ENCODE results near the gene PLPPR3.

PLPPR3 gene

DNA sequence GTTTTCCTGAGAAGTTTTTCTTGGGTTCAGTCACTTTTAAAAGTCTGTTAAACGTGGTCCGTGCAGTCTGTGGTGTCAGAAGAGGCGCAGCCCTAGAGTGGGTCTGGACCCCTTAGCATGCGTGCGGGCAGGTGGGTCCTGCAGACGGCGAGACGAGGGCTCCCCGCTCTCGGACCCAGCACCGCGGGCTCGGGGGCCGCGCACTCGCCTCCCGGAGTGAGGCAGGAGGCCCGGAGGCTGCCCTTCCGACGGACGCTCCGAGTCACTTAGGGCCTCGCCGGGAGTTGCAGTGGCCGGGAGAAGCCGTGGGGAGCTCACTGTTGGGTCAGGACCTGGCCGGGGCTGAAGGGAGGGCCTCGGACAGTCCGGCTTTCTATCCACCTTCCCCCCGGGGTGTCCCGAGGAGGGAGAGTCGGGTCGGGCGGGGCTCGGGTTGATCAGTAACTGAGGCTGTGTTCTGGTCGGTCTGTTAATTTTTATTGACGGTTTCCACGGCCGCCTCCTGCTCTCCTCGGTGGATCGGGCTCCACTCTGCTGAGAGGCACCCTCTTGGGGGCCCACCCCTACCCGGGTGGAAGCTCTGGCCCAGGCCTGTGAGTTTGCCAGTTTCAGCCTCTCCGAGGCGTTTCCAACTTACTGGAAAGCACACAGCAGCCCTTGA, 23.2 kb downstream of the PLPPR3 start:
- Histone ChIP-seq H3K27ac (ENCODE audit: extremely low read depth, low read depth, low read length) (peak overlapping the region; percentile 97), H3K4me3 (ENCODE audit: low read depth, low read length) (peak overlapping the region; percentile 87), H3K9me3 (ENCODE audit: control insufficient read depth, insufficient read depth, low read depth, low read length) (no peaks in the 10 kb centered on the region), H3K4me1 (ENCODE audit: control insufficient read depth, insufficient read depth, low read length) (peaks cover 25% of the 10 kb centered on the region), H3K36me3 (ENCODE audit: control insufficient read depth in 2 of 2, insufficient read depth in 1 of 2, low read length in 2 of 2) (peaks cover 0 to 55% of the 10 kb centered on the region in 2 experiments; a peak in 2 of 3 replicates)
- no peak for TF ChIP-seq ZNF266 (tag by site-specific recombination; IDR thresholded peaks at IDR 0.05; ENCODE audit: low read depth)
- TF ChIP-seq, protein P1, sequence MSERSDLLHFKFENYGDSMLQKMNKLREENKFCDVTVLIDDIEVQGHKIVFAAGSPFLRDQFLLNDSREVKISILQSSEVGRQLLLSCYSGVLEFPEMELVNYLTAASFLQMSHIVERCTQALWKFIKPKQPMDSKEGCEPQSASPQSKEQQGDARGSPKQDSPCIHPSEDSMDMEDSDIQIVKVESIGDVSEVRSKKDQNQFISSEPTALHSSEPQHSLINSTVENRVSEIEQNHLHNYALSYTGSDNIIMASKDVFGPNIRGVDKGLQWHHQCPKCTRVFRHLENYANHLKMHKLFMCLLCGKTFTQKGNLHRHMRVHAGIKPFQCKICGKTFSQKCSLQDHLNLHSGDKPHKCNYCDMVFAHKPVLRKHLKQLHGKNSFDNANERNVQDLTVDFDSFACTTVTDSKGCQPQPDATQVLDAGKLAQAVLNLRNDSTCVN (tag by site-specific recombination; optimal IDR thresholded peaks at IDR 0.05) = peak; percentile 44
- CTCF ChIA-PET = interaction anchor here (1.7 kb wide), 1 partner anchor 10 kb away, joined by 5 read pairs; no protein-coding TSS in a partner anchor
- POLR2A ChIA-PET = interaction anchor here (1.1 to 1.5 kb wide), 3 partner anchors 11 to 118 kb away, joined by 3 to 4 read pairs (median 3); no protein-coding TSS in a partner anchor

DNA sequence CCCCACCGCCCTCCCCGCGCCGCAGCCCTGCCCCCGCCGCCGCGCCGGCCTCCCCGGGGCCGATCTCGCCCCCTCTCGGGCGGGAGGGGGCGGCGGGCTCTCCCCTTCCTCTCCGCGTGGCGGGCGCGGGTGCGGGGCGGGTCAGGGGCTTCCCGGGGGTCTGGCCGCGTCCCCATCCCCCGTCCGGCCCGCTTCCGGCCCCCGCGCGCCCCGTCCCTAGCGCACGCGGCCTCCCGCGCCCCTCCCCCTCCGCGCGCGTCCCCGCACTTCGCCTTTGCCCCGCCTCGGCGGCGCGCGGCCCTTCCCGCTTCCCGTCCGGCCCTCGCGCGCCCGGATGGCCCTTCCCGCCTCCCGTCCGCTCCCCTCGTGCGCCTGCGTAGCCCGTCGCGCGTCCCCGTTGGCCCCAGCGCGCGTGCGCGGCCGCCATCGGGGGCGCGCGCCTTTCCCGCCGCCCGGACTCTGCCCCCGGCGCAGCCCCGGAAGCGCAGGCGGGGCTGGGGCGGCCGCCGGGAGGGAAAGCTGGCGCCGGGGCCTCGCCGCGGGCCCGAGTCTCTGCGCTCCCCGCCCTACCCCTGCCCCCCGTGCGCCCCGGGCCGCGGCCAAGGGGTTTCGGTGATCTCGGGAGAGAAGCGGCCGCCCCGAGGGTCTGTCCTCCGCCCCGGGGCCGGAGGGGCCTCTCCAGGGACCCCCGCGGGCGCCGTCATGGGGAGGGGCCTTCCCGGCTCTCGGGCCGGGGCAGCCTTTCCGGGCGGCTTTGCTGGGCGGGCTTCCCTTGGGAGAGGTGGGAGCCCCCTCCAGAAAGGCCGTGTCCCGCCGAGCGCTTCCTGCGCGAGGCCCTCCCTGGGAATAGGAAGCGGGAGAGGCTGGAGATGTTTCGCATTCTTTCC, 24.0 kb downstream of the PLPPR3 start:
- peaks cover 25% of the 10 kb centered on the region for H3K4me1 ChIP-seq (ENCODE audit: control insufficient read depth, insufficient read depth, low read length)
- no peaks in the 10 kb centered on the region for H3K9me3 ChIP-seq (ENCODE audit: control insufficient read depth, insufficient read depth, low read depth, low read length)
- peak overlapping the region; percentile 87 for H3K4me3 ChIP-seq (ENCODE audit: low read depth, low read length)
- POLR2A ChIA-PET = interaction anchor here (1.1 to 1.5 kb wide), 2 partner anchors 10 to 12 kb away, joined by 3 to 4 read pairs; no protein-coding TSS in a partner anchor
- peaks cover 0 to 47% of the 10 kb centered on the region in 2 experiments; a peak in 2 of 3 replicates for H3K36me3 ChIP-seq (ENCODE audit: control insufficient read depth in 2 of 2, insufficient read depth in 1 of 2, low read length in 2 of 2)
- TF ChIP-seq, protein P2, sequence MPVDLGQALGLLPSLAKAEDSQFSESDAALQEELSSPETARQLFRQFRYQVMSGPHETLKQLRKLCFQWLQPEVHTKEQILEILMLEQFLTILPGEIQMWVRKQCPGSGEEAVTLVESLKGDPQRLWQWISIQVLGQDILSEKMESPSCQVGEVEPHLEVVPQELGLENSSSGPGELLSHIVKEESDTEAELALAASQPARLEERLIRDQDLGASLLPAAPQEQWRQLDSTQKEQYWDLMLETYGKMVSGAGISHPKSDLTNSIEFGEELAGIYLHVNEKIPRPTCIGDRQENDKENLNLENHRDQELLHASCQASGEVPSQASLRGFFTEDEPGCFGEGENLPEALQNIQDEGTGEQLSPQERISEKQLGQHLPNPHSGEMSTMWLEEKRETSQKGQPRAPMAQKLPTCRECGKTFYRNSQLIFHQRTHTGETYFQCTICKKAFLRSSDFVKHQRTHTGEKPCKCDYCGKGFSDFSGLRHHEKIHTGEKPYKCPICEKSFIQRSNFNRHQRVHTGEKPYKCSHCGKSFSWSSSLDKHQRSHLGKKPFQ (tag by site-specific recombination; IDR thresholded peaks at IDR 0.05) = no peak
- TF ChIP-seq ZNF423 (tag by site-specific recombination; IDR thresholded peaks at IDR 0.05) (no peak), ZNF114 (tag by site-specific recombination; IDR thresholded peaks at IDR 0.05) (no peak), HOXA7 (CRISPR knock-in tag; IDR thresholded peaks at IDR 0.05; ENCODE audit: borderline replicate concordance) (no peak), SP3 (tag by site-specific recombination; IDR thresholded peaks at IDR 0.05) (0 out of 2 replicates have a peak, but pooled peaks have one; percentile 26), MEIS1 (CRISPR knock-in tag; IDR thresholded peaks at IDR 0.05; ENCODE audit: borderline replicate concordance) (0 out of 2 replicates have a peak, but pooled peaks have one; percentile 23), ZNF660 (tag by site-specific recombination; IDR thresholded peaks at IDR 0.05) (no peak), ZNF121 (tag by site-specific recombination; IDR thresholded peaks at IDR 0.05) (no peak), SP2 (tag by site-specific recombination; IDR thresholded peaks at IDR 0.05) (peak; percentile 57)
- TF ChIP-seq, protein P3, sequence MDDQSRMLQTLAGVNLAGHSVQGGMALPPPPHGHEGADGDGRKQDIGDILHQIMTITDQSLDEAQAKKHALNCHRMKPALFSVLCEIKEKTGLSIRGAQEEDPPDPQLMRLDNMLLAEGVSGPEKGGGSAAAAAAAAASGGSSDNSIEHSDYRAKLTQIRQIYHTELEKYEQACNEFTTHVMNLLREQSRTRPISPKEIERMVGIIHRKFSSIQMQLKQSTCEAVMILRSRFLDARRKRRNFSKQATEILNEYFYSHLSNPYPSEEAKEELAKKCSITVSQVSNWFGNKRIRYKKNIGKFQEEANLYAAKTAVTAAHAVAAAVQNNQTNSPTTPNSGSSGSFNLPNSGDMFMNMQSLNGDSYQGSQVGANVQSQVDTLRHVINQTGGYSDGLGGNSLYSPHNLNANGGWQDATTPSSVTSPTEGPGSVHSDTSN (CRISPR knock-in tag; IDR thresholded peaks at IDR 0.05) = peak; percentile 63; the same call in 1 of the 2 replicates
- CTCF ChIA-PET = interaction anchor here (0.6 kb wide), 1 partner anchor 360 kb away, joined by 3 read pairs; no protein-coding TSS in a partner anchor
- H3K27ac ChIP-seq (ENCODE audit: extremely low read depth, low read depth, low read length) = peak overlapping the region; percentile 97

DNA sequence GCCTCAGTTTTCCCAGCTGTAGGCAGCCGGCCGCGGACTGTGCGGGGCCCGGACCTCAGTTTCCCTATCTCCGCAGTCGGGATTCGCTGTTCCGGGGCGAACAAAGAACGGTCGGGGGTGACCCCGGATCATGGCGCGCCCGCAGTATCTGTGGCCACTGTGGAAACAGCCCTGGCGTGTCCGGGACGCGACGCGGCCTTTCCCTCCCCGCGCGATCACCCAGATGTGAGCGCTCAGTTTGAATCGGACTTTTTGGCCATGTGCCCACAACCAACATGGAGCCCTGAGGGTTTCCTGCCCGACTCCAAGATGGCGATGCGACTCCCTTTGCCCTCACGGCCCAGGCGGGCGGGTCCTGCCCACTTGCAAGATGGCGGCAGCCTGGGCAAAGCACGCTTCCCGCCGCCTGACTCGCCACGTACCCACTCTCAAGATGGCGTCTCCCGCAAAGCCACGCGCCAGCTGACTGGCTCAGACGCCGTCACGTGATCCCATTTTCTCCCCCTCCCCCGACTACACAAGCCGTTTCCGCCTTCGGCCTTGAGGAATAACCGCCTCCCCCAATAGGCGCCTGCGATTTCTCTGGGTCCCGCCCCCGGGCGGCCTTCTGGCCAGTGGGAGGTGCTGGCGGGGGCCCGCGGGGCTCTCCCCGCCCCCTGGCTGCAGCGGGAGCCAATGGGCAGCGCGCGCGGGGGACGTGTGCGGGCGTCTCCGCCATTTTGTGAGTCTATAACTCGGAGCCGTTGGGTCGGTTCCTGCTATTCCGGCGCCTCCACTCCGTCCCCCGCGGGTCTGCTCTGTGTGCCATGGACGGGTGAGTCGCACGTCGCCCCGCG, 24.8 kb downstream of the PLPPR3 start, which contains the start of gene PTBP1:
TSS of gene PTBP1 (plus strand) at position 761 of the 836 bp plus-strand sequence. CDS start at position 807, 46 bp downstream.
- peaks cover 0 to 38% of the 10 kb centered on the region in 2 experiments; a peak in 2 of 3 replicates for H3K36me3 ChIP-seq (ENCODE audit: control insufficient read depth in 2 of 2, insufficient read depth in 1 of 2, low read length in 2 of 2)
- POLR2A ChIA-PET = interaction anchor here (0.8 to 1.5 kb wide), 3 partner anchors 9 to 15 kb away, joined by 3 read pairs; no protein-coding TSS in a partner anchor
- peak within 1 kb of the TSS; percentile 97 for H3K27ac ChIP-seq (ENCODE audit: extremely low read depth, low read depth, low read length)
- H3K4me3 ChIP-seq (ENCODE audit: low read depth, low read length) = peak within 1 kb of the TSS; percentile 87
- no peaks in the 10 kb centered on the region for H3K9me3 ChIP-seq (ENCODE audit: control insufficient read depth, insufficient read depth, low read depth, low read length)
- CTCF ChIA-PET = interaction anchor here (0.6 kb wide), 1 partner anchor 361 kb away, joined by 3 read pairs; no protein-coding TSS in a partner anchor
- H3K4me1 ChIP-seq (ENCODE audit: control insufficient read depth, insufficient read depth, low read length) = peaks cover 17% of the 10 kb centered on the region
- no peak for TF ChIP-seq ZNF623 (tag by site-specific recombination; IDR thresholded peaks at IDR 0.05)
- no peak for TF ChIP-seq ZNF624 (tag by site-specific recombination; IDR thresholded peaks at IDR 0.05)
- TF ChIP-seq, protein P4, sequence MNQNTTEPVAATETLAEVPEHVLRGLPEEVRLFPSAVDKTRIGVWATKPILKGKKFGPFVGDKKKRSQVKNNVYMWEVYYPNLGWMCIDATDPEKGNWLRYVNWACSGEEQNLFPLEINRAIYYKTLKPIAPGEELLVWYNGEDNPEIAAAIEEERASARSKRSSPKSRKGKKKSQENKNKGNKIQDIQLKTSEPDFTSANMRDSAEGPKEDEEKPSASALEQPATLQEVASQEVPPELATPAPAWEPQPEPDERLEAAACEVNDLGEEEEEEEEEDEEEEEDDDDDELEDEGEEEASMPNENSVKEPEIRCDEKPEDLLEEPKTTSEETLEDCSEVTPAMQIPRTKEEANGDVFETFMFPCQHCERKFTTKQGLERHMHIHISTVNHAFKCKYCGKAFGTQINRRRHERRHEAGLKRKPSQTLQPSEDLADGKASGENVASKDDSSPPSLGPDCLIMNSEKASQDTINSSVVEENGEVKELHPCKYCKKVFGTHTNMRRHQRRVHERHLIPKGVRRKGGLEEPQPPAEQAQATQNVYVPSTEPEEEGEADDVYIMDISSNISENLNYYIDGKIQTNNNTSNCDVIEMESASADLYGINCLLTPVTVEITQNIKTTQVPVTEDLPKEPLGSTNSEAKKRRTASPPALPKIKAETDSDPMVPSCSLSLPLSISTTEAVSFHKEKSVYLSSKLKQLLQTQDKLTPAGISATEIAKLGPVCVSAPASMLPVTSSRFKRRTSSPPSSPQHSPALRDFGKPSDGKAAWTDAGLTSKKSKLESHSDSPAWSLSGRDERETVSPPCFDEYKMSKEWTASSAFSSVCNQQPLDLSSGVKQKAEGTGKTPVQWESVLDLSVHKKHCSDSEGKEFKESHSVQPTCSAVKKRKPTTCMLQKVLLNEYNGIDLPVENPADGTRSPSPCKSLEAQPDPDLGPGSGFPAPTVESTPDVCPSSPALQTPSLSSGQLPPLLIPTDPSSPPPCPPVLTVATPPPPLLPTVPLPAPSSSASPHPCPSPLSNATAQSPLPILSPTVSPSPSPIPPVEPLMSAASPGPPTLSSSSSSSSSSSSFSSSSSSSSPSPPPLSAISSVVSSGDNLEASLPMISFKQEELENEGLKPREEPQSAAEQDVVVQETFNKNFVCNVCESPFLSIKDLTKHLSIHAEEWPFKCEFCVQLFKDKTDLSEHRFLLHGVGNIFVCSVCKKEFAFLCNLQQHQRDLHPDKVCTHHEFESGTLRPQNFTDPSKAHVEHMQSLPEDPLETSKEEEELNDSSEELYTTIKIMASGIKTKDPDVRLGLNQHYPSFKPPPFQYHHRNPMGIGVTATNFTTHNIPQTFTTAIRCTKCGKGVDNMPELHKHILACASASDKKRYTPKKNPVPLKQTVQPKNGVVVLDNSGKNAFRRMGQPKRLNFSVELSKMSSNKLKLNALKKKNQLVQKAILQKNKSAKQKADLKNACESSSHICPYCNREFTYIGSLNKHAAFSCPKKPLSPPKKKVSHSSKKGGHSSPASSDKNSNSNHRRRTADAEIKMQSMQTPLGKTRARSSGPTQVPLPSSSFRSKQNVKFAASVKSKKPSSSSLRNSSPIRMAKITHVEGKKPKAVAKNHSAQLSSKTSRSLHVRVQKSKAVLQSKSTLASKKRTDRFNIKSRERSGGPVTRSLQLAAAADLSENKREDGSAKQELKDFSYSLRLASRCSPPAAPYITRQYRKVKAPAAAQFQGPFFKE (tag by site-specific recombination; IDR thresholded peaks at IDR 0.05; ENCODE audit: borderline replicate concordance) = no peak

All from HEK293 (cell line).